Esophagus squamous epithelium (tissue), 5 donors: ENCODE measurements around the gene PARVG. TPM values are rescaled to one million over a fixed set of nuclear protein-coding genes. Genes with fewer than 3 reads are reported as not detected.

Source experiments
- DNase-seq: peaks from one replicate; lab custom pipeline; 2025; lab: John Stamatoyannopoulos, UW
- H3K27ac ChIP-seq, 4 donors: fragments of 200-600 bp; sonication (generic); one replicate each; pipeline ENCODE4 v1.5.1; 2016 to 2019; ENCODE audit warnings: mild to moderate bottlenecking in 1 of 4
- H3K27me3 ChIP-seq, 4 donors: fragments of 200-600 bp; sonication (generic); 1 replicate in 3 of 4; 2 replicates in 1 of 4; pipeline versions ENCODE4 v1.5.1 to v1.6.0; 2017 to 2021; ENCODE audit warnings: antibody characterized with exemption in 1 of 4
- H3K36me3 ChIP-seq, 3 donors: fragments of 200-600 bp; sonication (generic); one replicate each; pipeline ENCODE4 v1.5.1; 2016 to 2019
- H3K4me1 ChIP-seq, 3 donors: fragments of 200-600 bp; sonication (generic); one replicate each; pipeline ENCODE4 v1.5.1; 2017 to 2019
- H3K4me3 ChIP-seq, 4 donors: fragments of 200-600 bp; sonication (generic); 1 replicate in 3 of 4; 2 replicates in 1 of 4; pipeline ENCODE4 v1.5.1; 2016 to 2019; ENCODE audit warnings: mild to moderate bottlenecking in 2 of 4, moderate library complexity in 1 of 4
- H3K9me3 ChIP-seq, 3 donors: fragments of 200-600 bp; sonication (generic); one replicate each; pipeline ENCODE4 v1.5.1; 2016 to 2019
- CTCF ChIP-seq, 6 experiments: fragments of 450-650 bp in 4 of 6; fragments of 200-600 bp in 2 of 6; sonication (generic) in 2 of 6; IDR thresholded peaks; one replicate each; pipeline ENCODE4 v1.5.1; 2016 to 2019; ENCODE audit warnings: antibody characterized with exemption in 6 of 6, mild to moderate bottlenecking in 4 of 6, moderate library complexity in 4 of 6
- POLR2A ChIP-seq, 4 donors: fragments of 450-650 bp; IDR thresholded peaks; one replicate each; pipeline ENCODE4 v1.6.1; 2017; ENCODE audit warnings: antibody characterized with exemption in 4 of 4, mild to moderate bottlenecking in 4 of 4, moderate library complexity in 3 of 4
- WGBS, 2 donors: methylation state at CpG; one replicate each; pipeline ENCODE4 v1.1.5; 2018; 5-methylcytosine and 5-hydroxymethylcytosine counted together
- intact Hi-C: fragments of 100-400 bp; cut with DNase I; formaldehyde crosslinking; loops from one replicate; pipeline ENCODE4 v1.15.0; 2022
- total RNA-seq, 4 donors: library from RNA; depleted of rRNA; stranded (reverse); fragments of >200 nt; gene quantifications; one replicate each; pipeline ENCODE4 v1.1.0, GENCODE V29; 2016
- donor health status: DM: yes; HTN: yes; CAD: no.

The PARVG gene
- total RNA-seq, 4 donors from 2014 or later = 0.42 to 26.1 (median 2.2) TPM

DNA sequence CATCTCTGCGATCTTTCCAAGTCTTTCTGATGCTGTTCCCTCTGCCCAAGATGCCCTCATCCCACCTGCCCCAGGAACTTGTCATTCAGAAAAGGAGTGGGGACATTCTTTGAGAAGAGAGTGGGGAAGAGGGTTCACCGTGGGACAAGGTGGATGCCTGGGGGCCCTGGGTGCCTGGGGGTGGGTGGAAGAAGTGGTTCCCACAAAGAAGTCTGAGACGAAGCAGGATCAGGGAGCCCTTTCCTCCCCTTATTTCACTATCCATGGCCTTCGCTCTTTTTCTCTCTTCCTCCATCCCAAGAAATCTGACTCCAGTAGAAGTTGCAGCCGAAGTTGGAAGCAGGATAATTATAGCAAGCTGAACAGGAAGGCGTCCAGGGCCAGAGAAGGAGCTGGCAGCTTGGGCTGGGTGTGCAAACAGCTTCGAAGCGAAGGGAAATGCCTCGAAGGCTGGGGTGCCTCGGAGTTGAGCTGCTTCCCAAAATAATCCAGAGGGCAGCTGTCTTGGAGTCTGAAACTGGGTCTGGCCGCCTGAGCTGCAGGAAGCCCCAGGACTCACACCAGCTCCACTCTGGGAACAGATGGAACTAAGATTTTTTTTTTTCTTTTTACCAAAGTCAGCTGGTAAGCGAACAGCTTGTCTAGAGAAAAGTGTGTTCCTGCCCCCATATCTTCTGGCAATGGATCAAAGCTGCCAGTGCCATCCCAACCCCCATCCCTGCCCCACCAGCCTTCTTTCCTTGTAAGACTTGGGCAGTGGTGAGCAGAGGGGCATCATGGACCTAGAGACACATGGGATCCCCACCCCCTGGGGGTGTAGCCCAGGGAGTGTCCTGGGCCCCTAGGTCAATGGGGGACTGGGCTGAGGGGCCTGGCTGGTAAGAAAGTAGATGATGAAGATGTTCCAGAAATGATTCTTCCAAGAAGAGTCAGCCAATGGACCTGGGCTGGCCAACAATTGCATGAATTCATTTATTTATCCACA lies 31.5 kb downstream of the PARVG start:
- WGBS, 2 donors = 27 to 35% methylated on average over 12 of the region's 12 CpGs
- DNase-seq = no peak
- Histone ChIP-seq H3K9me3 (peaks cover 0 to 12% (median 0%) of the 10 kb centered on the region in 3 donors), H3K4me3 (no peak overlapping the region), H3K27ac (peak overlapping the region in 3 of 4 donors; percentile 48 to 66 (median 61)), H3K36me3 (no peaks in the 10 kb centered on the region), H3K27me3 (peaks cover 0 to 53% (median 0%) of the 10 kb centered on the region in 4 donors), H3K4me1 (peaks cover 0 to 14% (median 13%) of the 10 kb centered on the region in 3 donors)
- TF ChIP-seq CTCF (IDR thresholded peaks at IDR 0.05) (no peak), POLR2A (IDR thresholded peaks at IDR 0.05) (no peak)
- intact Hi-C loops = no loop called here

DNA sequence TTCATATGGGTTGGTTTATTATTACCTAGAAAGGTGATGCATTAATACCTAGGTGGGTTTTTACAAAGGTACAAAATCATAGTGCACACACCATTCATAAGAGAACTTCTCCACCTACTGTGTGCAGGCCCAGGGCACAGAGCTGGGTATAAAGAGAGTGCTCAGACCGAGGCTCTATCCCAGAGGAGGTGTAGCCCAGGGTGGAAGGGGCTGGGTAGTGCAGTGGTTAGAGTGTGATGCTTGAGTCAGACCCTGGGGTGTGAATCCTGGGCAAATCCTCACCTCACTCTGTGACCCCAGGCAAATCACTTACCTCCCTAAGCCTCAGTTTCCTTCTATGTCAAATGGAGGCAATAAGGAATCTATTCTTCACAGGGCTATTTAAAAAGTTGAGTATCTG lies 32.2 kb downstream of the PARVG start:
- H3K9me3 ChIP-seq = peaks cover 0 to 12% (median 0%) of the 10 kb centered on the region in 3 donors
- H3K36me3 ChIP-seq = no peaks in the 10 kb centered on the region
- 67 to 100% methylated on average over 1 of the region's 1 CpG for WGBS, 2 donors
- no peak overlapping the region for H3K27ac ChIP-seq
- no peak for TF ChIP-seq POLR2A (IDR thresholded peaks at IDR 0.05)
- no peak for TF ChIP-seq CTCF (IDR thresholded peaks at IDR 0.05)
- intact Hi-C loops = no loop called here
- H3K27me3 ChIP-seq = peaks cover 0 to 59% (median 0%) of the 10 kb centered on the region in 4 donors
- H3K4me3 ChIP-seq = no peak overlapping the region
- no peak for DNase-seq
- H3K4me1 ChIP-seq = peaks cover 0 to 14% (median 13%) of the 10 kb centered on the region in 3 donors

- 84 to 85% methylated on average over 3 of the region's 3 CpGs for WGBS, 2 donors
- Histone ChIP-seq H3K4me3 (no peak overlapping the region), H3K27me3 (peaks cover 0 to 65% (median 0%) of the 10 kb centered on the region in 4 donors), H3K4me1 (peaks cover 0 to 14% (median 13%) of the 10 kb centered on the region in 3 donors), H3K36me3 (no peaks in the 10 kb centered on the region), H3K27ac (no peak overlapping the region), H3K9me3 (peaks cover 0 to 12% (median 0%) of the 10 kb centered on the region in 3 donors)
- intact Hi-C loops = no loop called here
- DNase-seq = no peak
- TF ChIP-seq POLR2A (IDR thresholded peaks at IDR 0.05) (no peak), CTCF (IDR thresholded peaks at IDR 0.05) (no peak)
These were observed 32.8 kb downstream of the PARVG start for GRCh38 chr22:44213489-44214043.

- TF ChIP-seq POLR2A (IDR thresholded peaks at IDR 0.05) = no peak
- no peak for TF ChIP-seq CTCF (IDR thresholded peaks at IDR 0.05)
These were observed 33.5 kb downstream of the PARVG start for GRCh38 chr22:44214187-44214586.

More at GRCh38 chr22:44214187-44214586, 33.5 kb downstream of the PARVG start:
- Histone ChIP-seq H3K27ac (no peak overlapping the region), H3K9me3 (peaks cover 0 to 12% (median 0%) of the 10 kb centered on the region in 3 donors), H3K4me1 (peaks cover 0 to 14% (median 13%) of the 10 kb centered on the region in 3 donors), H3K27me3 (peaks cover 0 to 72% (median 0%) of the 10 kb centered on the region in 4 donors), H3K36me3 (no peaks in the 10 kb centered on the region), H3K4me3 (no peak overlapping the region)
- DNase-seq = no peak
- intact Hi-C loops = no loop called here
- WGBS, 2 donors = 67 to 79% methylated on average over 1 to 2 of the region's 3 CpGs
